HepG2 (cell line): ENCODE data around the gene SELENOM. TPM values are rescaled to one million over a fixed set of nuclear protein-coding genes. Genes with fewer than 3 reads are reported as not detected.

Experiments
- ATAC-seq: fragments of 200-7000 bp; cut with Tn5 transposase; 3 replicates; pipeline ENCODE4 v1.9.1; 2020; ENCODE audit warnings: mild to moderate bottlenecking, moderate library complexity
- BruUV-seq: library from RNA; stranded (reverse); fragments of 400-500 nt; replicated peaks from 2 replicates; lab custom pipeline; 2021; lab: Mats Ljungman, UMichigan
- CTCF ChIA-PET: fragments of 300-600 bp; formaldehyde crosslinking; extraction: SDS; loops from one replicate; lab custom pipeline; 2021; ENCODE audit warnings: low total read pairs, inconsistent platforms, low intra/inter-chr PET ratio; lab: Yijun Ruan, JAX
- POLR2A ChIA-PET: fragments of 350-600 bp; sonication (Branson Sonifier 250); formaldehyde crosslinking; loops from one replicate; lab custom pipeline; 2020; ENCODE audit warnings: antibody characterized with exemption, inconsistent platforms; lab: Yijun Ruan, JAX
- DNase-seq: peaks from one replicate; pipeline ENCODE4 v3.0.0-alpha.2; 2015; ENCODE audit warnings: low spot score
- FAIRE-seq: peaks from 3 replicates; lab custom pipeline; 2011; peaks lifted over from hg19 to GRCh38; lab: Jason Lieb, UNC
- H2AFZ ChIP-seq: one replicate; pipeline ENCODE4 v1.6.1; 2011; ENCODE audit warnings: low read length, inconsistent platforms
- H3K27ac ChIP-seq: fragments of 300-600 bp; 3 replicates; pipeline ENCODE4 v1.8.0; 2011; ENCODE audit warnings: mixed run types, mild to moderate bottlenecking, mixed read lengths, low read length, inconsistent platforms; ENCODE audit not compliant: insufficient read depth; ENCODE audit errors: extremely low read length
- H3K27me3 ChIP-seq, 2 experiments: fragments of 200-600 bp in 1 of 2; 2 replicates in 1 of 2; 3 replicates in 1 of 2; pipeline versions ENCODE4 v1.6.0 to v1.8.0; 2011; ENCODE audit warnings: low read length in 2 of 2, mild to moderate bottlenecking in 2 of 2, moderate library complexity in 2 of 2, inconsistent platforms in 1 of 2; ENCODE audit not compliant: insufficient read depth in 2 of 2, control insufficient read depth in 1 of 2
- H3K36me3 ChIP-seq, 2 experiments: fragments of 200-600 bp in 1 of 2; replicated peaks in 1 of 2; 2 replicates in 1 of 2; 3 replicates in 1 of 2; pipeline versions ENCODE4 v1.5.1 to v1.8.0; 2011; ENCODE audit warnings: low read length in 2 of 2, inconsistent platforms in 1 of 2; ENCODE audit not compliant: insufficient read depth in 2 of 2, control insufficient read depth in 1 of 2
- H3K4me1 ChIP-seq: 2 replicates; pipeline ENCODE4 v1.5.1; 2012; ENCODE audit warnings: low read length, inconsistent platforms; ENCODE audit not compliant: insufficient read depth
- H3K4me2 ChIP-seq: 2 replicates; pipeline ENCODE4 v1.6.0; 2011; ENCODE audit warnings: low read depth, low read length, inconsistent platforms
- H3K4me3 ChIP-seq, 3 experiments: fragments of 200-600 bp in 1 of 3; sonication (generic), shearing (Covaris generic) in 1 of 3; replicated peaks in 1 of 3; 2 replicates each; pipeline ENCODE4 v1.5.1; 2011 to 2016; ENCODE audit warnings: low read length in 3 of 3, inconsistent platforms in 2 of 3, low read depth in 2 of 3, mild to moderate bottlenecking in 2 of 3, control low read depth in 1 of 3, mixed read lengths in 1 of 3; ENCODE audit not compliant: insufficient read depth in 1 of 3
- H3K79me2 ChIP-seq: one replicate; pipeline ENCODE4 v1.6.1; 2011; ENCODE audit warnings: low read length, inconsistent platforms; ENCODE audit not compliant: insufficient read depth
- H3K9ac ChIP-seq: 2 replicates; pipeline ENCODE4 v1.6.0; 2011; ENCODE audit warnings: mild to moderate bottlenecking, low read depth, low read length, inconsistent platforms; ENCODE audit not compliant: insufficient read depth
- H3K9me3 ChIP-seq: 2 replicates; pipeline ENCODE4 v1.5.1; 2012; ENCODE audit warnings: mild to moderate bottlenecking, low read length
- H4K20me1 ChIP-seq: 2 replicates; pipeline ENCODE4 v1.6.0; 2011; ENCODE audit warnings: inconsistent platforms, mild to moderate bottlenecking, low read length, moderate library complexity; ENCODE audit not compliant: insufficient read depth
- HCFC1 ChIP-seq: fragments of 150-350 bp; IDR thresholded peaks from 2 replicates; pipeline ENCODE4 v1.6.1; 2014; ENCODE audit warnings: low read depth, low read length
- NR2C2 ChIP-seq: sonication (generic); formaldehyde crosslinking; IDR thresholded peaks from 2 replicates; pipeline ENCODE4 v1.4.0; 2020; ENCODE audit warnings: missing genetic modification reagents, mild to moderate bottlenecking, moderate library complexity, borderline replicate concordance
- PAF1 ChIP-seq: IDR thresholded peaks from 2 replicates; pipeline ENCODE4 v1.6.1; 2016; ENCODE audit warnings: missing genetic modification reagents, missing compliant biosample characterization
- REL ChIP-seq: sonication (generic); formaldehyde crosslinking; conservative IDR thresholded peaks from 2 replicates; pipeline ENCODE4 v1.8.0; 2022; ENCODE audit warnings: mild to moderate bottlenecking, missing genetic modification reagents, moderate library complexity
- RXRA ChIP-seq: sonication (generic); formaldehyde crosslinking; IDR thresholded peaks from 2 replicates; pipeline ENCODE4 v1.5.1; 2020; ENCODE audit warnings: missing genetic modification reagents
- STAG1 ChIP-seq: sonication (generic); formaldehyde crosslinking; IDR thresholded peaks from 2 replicates; pipeline ENCODE4 v1.4.0; 2020; ENCODE audit warnings: missing genetic modification reagents
- XRCC5 ChIP-seq: fragments of 200-400 bp; formaldehyde crosslinking; optimal IDR thresholded peaks from 2 replicates; pipeline ENCODE3; 2017; ENCODE audit warnings: mild to moderate bottlenecking, low read length
- ZNF557 ChIP-seq: sonication (generic); formaldehyde crosslinking; IDR thresholded peaks from 2 replicates; pipeline ENCODE4 v1.4.0; 2020; ENCODE audit warnings: missing genetic modification reagents
- ZNF747 ChIP-seq: sonication (generic); formaldehyde crosslinking; IDR thresholded peaks from 2 replicates; pipeline ENCODE4 v1.8.1; 2023; ENCODE audit warnings: missing genetic modification reagents, mild to moderate bottlenecking, borderline replicate concordance
- ZNF766 ChIP-seq: sonication (generic); formaldehyde crosslinking; IDR thresholded peaks from 2 replicates; pipeline ENCODE4 v1.5.0; 2020; ENCODE audit warnings: missing genetic modification reagents, borderline replicate concordance
- ZNF775 ChIP-seq: sonication (generic); formaldehyde crosslinking; IDR thresholded peaks from 2 replicates; pipeline ENCODE4 v1.4.0; 2020; ENCODE audit warnings: missing genetic modification reagents, mild to moderate bottlenecking, moderate library complexity, borderline replicate concordance
- WGBS: methylation state at CpG from one replicate; pipeline ENCODE4 v1.1.6; 2017; ENCODE audit warnings: low lambda C conversion rate; 5-methylcytosine and 5-hydroxymethylcytosine counted together
- in situ Hi-C: cut with HindIII; loops from 2 replicates; pipeline ENCODE4 v1.10.0; 2017; ENCODE audit warnings: low pct_unique_long_range_greater_than_20kb; ENCODE audit not compliant: extremely low pct_ligation_motif_present
- intact Hi-C: fragments of 100-400 bp; cut with micrococcal nuclease; formaldehyde crosslinking; loops from one replicate; pipeline ENCODE4 v1.10.0; 2022; ENCODE audit not compliant: unreplicated experiment
- polyA plus RNA-seq, 8 experiments: library from polyadenylated mRNA; depleted of rRNA in 3 of 8; stranded (reverse) in 7 of 8; unstranded in 1 of 8; fragments of >200 nt; fragmentation: Illumina TruSeq in 4 of 8; extraction: Trizol in 4 of 8; gene quantifications; 2 replicates each; pipeline versions ENCODE4 v1.2.1 to v1.2.3, GENCODE V29; 2011 to 2016; ENCODE audit warnings: low read depth in 4 of 8, missing spikeins in 1 of 8, mixed read lengths in 1 of 8; ENCODE audit not compliant: insufficient read depth in 1 of 8
- total RNA-seq, 5 experiments: library from RNA; depleted of rRNA; stranded (reverse); fragments of >200 nt; fragmentation: Illumina TruSeq; extraction: Trizol; gene quantifications; 2 replicates each; pipeline ENCODE4 v1.2.3, GENCODE V29; 2016; ENCODE audit warnings: low read depth in 1 of 5
- TF ChIP-seq, protein P1 (sequence below): sonication (generic); formaldehyde crosslinking; IDR thresholded peaks from 2 replicates; pipeline ENCODE4 v1.9.0; 2022; ENCODE audit warnings: missing genetic modification reagents, mild to moderate bottlenecking, borderline replicate concordance
- TF ChIP-seq, protein P2 (sequence below): sonication (generic); formaldehyde crosslinking; IDR thresholded peaks from 2 replicates; pipeline ENCODE4 v1.8.0; 2022; ENCODE audit warnings: mild to moderate bottlenecking, missing genetic modification reagents; ENCODE audit not compliant: insufficient replicate concordance
- TF ChIP-seq, protein P3 (sequence below): sonication (generic); formaldehyde crosslinking; IDR thresholded peaks from 2 replicates; pipeline ENCODE4 v1.5.0; 2020; ENCODE audit warnings: mild to moderate bottlenecking, low read depth, missing genetic modification reagents, borderline replicate concordance
- TF ChIP-seq, protein P4 (sequence below): IDR thresholded peaks from 2 replicates; pipeline ENCODE4 v1.6.1; 2018; ENCODE audit warnings: missing genetic modification reagents
- TF ChIP-seq, protein P5 (sequence below): sonication (generic); formaldehyde crosslinking; conservative IDR thresholded peaks from 2 replicates; pipeline ENCODE4 v1.4.0; 2020; ENCODE audit warnings: missing genetic modification reagents

Gene SELENOM
- total and polyA plus RNA-seq, 2 of the 13 experiments (the other 11 are each of a cell fraction or from before 2014, with no cell fraction given) = 4.1 to 4.3 TPM

DNA sequence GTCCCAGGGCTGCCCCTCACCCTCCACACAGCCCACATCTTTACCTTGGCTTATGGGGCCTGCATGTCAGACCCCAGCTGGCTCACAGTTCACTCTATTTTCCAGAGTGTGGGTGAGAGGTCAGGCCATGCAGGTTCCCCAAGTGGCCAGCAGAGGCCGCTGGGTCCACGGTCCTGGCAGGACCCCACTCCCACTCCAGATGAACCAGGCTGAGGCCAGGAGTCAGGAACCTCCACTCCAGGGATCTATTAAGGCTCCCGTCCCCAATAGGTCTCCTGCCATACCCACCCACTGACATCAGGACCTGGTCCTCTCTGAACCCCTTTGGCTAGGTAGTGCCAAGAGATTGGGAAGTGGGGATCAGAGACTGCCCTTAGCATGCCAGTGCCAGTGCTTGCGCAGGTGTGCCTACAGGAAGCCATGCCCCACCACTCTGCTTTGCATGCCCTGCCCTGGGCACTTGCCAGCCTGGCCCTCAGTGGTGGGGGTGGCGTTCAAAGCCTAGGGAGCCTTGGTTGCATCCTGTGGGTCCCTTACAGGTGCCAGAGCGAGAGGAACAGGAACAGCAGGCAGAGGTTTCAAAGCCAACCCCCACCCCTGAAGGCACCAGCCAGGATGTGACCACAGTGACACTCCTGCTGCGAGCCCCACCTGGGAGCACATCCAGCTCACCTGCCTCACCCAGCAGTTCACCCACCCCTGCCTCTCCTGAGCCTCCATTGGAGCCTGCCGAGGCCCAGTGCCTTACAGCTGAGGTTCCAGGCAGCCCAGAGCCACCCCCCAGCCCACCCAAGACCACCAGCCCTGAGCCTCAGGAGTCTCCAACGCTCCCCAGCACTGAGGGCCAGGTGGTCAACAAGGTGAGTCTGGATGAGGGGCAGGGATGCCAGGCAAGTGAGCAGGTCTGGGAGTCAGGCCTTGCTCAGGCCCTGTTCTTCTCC lies 17.9 kb downstream of the SELENOM start:
- ChIA-PET CTCF (interaction anchor here (0.6 to 3.5 kb wide), 3 partner anchors 59 to 142 kb away, joined by 3 to 32 read pairs (median 3); no protein-coding TSS in a partner anchor), POLR2A (interaction anchor here (1.0 kb wide), 1 partner anchor 9 kb away, joined by 4 read pairs; no protein-coding TSS in a partner anchor)
- DNase-seq (no peak), FAIRE-seq (no peak), ATAC-seq (peak; percentile 69)
- Histone ChIP-seq H3K9me3 (no peaks in the 10 kb centered on the region), H3K4me1 (no peaks in the 10 kb centered on the region), H2AFZ (no peak overlapping the region), H3K4me2 (no peak overlapping the region), H3K27ac (no peak overlapping the region), H3K36me3 (peaks cover 38 to 50% of the 10 kb centered on the region in 2 experiments), H3K79me2 (no peaks in the 10 kb centered on the region), H3K4me3 (no peak overlapping the region), H3K27me3 (no peaks in the 10 kb centered on the region), H4K20me1 (no peaks in the 10 kb centered on the region), H3K9ac (no peak overlapping the region)
- BruUV-seq = no TSS peak
- 54% methylated on average over 4 of the region's 9 CpGs for WGBS
- in situ Hi-C loops = no loop called here
- intact Hi-C loops = loop anchor here (1.0 kb wide), 1 partner anchor 60 kb away; no protein-coding TSS in a partner anchor
- TF ChIP-seq STAG1 (peak; percentile 83), ZNF766 (CRISPR knock-in tag) (no peak), REL (CRISPR knock-in tag) (no peak), ZNF747 (CRISPR knock-in tag) (no peak), ZNF775 (CRISPR knock-in tag) (no peak), XRCC5 (peak; percentile 35), HCFC1 (no peak), PAF1 (CRISPR knock-in tag) (no peak), RXRA (CRISPR knock-in tag) (peak; percentile 94), NR2C2 (CRISPR knock-in tag) (no peak), ZNF557 (CRISPR knock-in tag) (no peak)
- TF ChIP-seq, protein P1, sequence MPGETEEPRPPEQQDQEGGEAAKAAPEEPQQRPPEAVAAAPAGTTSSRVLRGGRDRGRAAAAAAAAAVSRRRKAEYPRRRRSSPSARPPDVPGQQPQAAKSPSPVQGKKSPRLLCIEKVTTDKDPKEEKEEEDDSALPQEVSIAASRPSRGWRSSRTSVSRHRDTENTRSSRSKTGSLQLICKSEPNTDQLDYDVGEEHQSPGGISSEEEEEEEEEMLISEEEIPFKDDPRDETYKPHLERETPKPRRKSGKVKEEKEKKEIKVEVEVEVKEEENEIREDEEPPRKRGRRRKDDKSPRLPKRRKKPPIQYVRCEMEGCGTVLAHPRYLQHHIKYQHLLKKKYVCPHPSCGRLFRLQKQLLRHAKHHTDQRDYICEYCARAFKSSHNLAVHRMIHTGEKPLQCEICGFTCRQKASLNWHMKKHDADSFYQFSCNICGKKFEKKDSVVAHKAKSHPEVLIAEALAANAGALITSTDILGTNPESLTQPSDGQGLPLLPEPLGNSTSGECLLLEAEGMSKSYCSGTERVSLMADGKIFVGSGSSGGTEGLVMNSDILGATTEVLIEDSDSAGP (CRISPR knock-in tag) = peak; percentile 56
- TF ChIP-seq, protein P2, sequence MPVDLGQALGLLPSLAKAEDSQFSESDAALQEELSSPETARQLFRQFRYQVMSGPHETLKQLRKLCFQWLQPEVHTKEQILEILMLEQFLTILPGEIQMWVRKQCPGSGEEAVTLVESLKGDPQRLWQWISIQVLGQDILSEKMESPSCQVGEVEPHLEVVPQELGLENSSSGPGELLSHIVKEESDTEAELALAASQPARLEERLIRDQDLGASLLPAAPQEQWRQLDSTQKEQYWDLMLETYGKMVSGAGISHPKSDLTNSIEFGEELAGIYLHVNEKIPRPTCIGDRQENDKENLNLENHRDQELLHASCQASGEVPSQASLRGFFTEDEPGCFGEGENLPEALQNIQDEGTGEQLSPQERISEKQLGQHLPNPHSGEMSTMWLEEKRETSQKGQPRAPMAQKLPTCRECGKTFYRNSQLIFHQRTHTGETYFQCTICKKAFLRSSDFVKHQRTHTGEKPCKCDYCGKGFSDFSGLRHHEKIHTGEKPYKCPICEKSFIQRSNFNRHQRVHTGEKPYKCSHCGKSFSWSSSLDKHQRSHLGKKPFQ (CRISPR knock-in tag) = no peak
- TF ChIP-seq, protein P3, sequence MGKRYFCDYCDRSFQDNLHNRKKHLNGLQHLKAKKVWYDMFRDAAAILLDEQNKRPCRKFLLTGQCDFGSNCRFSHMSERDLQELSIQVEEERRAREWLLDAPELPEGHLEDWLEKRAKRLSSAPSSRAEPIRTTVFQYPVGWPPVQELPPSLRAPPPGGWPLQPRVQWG (CRISPR knock-in tag) = no peak
- TF ChIP-seq, protein P4, sequence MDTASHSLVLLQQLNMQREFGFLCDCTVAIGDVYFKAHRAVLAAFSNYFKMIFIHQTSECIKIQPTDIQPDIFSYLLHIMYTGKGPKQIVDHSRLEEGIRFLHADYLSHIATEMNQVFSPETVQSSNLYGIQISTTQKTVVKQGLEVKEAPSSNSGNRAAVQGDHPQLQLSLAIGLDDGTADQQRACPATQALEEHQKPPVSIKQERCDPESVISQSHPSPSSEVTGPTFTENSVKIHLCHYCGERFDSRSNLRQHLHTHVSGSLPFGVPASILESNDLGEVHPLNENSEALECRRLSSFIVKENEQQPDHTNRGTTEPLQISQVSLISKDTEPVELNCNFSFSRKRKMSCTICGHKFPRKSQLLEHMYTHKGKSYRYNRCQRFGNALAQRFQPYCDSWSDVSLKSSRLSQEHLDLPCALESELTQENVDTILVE (CRISPR knock-in tag) = no peak
- TF ChIP-seq, protein P5, sequence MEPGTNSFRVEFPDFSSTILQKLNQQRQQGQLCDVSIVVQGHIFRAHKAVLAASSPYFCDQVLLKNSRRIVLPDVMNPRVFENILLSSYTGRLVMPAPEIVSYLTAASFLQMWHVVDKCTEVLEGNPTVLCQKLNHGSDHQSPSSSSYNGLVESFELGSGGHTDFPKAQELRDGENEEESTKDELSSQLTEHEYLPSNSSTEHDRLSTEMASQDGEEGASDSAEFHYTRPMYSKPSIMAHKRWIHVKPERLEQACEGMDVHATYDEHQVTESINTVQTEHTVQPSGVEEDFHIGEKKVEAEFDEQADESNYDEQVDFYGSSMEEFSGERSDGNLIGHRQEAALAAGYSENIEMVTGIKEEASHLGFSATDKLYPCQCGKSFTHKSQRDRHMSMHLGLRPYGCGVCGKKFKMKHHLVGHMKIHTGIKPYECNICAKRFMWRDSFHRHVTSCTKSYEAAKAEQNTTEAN (CRISPR knock-in tag) = no peak
